K562 (cell line): ENCODE results near the gene TRIP11. TPM values are rescaled to one million over a fixed set of nuclear protein-coding genes. Genes with fewer than 3 reads are reported as not detected.
"Not testable (repeated sequence)": the region's sequence is repeated elsewhere in the genome, so short reads cannot be mapped to it uniquely, and the experiment has no call there.

Experiments
- ATAC-seq: fragments of 200-7000 bp; cut with Tn5 transposase; 3 replicates; pipeline ENCODE4 v1.9.1; 2020; ENCODE audit warnings: moderate library complexity
- BruUV-seq: library from RNA; stranded (reverse); fragments of 400-500 nt; replicated peaks from 2 replicates; lab custom pipeline; 2021; lab: Mats Ljungman, UMichigan
- CTCF ChIA-PET: fragments of 300-600 bp; formaldehyde crosslinking; extraction: SDS; loops from one replicate; lab custom pipeline; 2021; ENCODE audit warnings: low intra/inter-chr PET ratio; lab: Yijun Ruan, JAX
- POLR2A ChIA-PET: fragments of 300-600, 350-650 bp; sonication (Branson Sonifier 250); formaldehyde crosslinking; extraction: SDS; loops from one replicate; lab custom pipeline; 2021; ENCODE audit warnings: antibody characterized with exemption, inconsistent platforms; lab: Yijun Ruan, JAX
- DNase-seq, 4 experiments: peaks; one replicate each; pipeline versions ENCODE4 v3.0.0 to v3.0.0-alpha.2; 2011 to 2018; ENCODE audit warnings: low spot score in 3 of 4, mixed read lengths in 3 of 4; ENCODE audit errors: extremely low read depth in 1 of 4
- FAIRE-seq: peaks from 2 replicates; lab custom pipeline; 2011; peaks lifted over from hg19 to GRCh38; lab: Jason Lieb, UNC
- H2AFZ ChIP-seq: 2 replicates; pipeline ENCODE4 v1.6.0; 2011; ENCODE audit warnings: low read depth, low read length, control low read depth, inconsistent platforms
- H3K27ac ChIP-seq: fragments of 200-600 bp; 3 replicates; pipeline ENCODE4 v1.8.0; 2011; ENCODE audit warnings: low read depth, mild to moderate bottlenecking, control low read depth, inconsistent platforms, low read length, moderate library complexity, mixed read lengths; ENCODE audit errors: extremely low read depth
- H3K27me3 ChIP-seq, 2 experiments: fragments of 300-600 bp in 1 of 2; 2 replicates in 1 of 2; 3 replicates in 1 of 2; pipeline versions ENCODE4 v1.6.0 to v1.8.0; 2011; ENCODE audit warnings: inconsistent platforms in 2 of 2, low read length in 2 of 2, mild to moderate bottlenecking in 1 of 2, mixed read lengths in 1 of 2, moderate library complexity in 1 of 2; ENCODE audit not compliant: control insufficient read depth in 2 of 2, insufficient read depth in 2 of 2
- H3K36me3 ChIP-seq: fragments of 300-600 bp; 3 replicates; pipeline ENCODE4 v1.8.0; 2011; ENCODE audit warnings: mild to moderate bottlenecking, low read length, inconsistent platforms; ENCODE audit not compliant: control insufficient read depth, insufficient read depth
- H3K4me1 ChIP-seq, 2 experiments: fragments of 200-600 bp in 1 of 2; replicated peaks in 1 of 2; 2 replicates in 1 of 2; 3 replicates in 1 of 2; pipeline versions ENCODE4 v1.5.1 to v1.8.0; 2011; ENCODE audit warnings: inconsistent platforms in 2 of 2, low read length in 2 of 2, mild to moderate bottlenecking in 1 of 2, mixed read lengths in 1 of 2, moderate library complexity in 1 of 2; ENCODE audit not compliant: control insufficient read depth in 2 of 2, insufficient read depth in 2 of 2
- H3K4me2 ChIP-seq: 2 replicates; pipeline ENCODE4 v1.6.1; 2011; ENCODE audit warnings: low read length, control low read depth, inconsistent platforms, mixed read lengths; ENCODE audit not compliant: insufficient read depth
- H3K4me3 ChIP-seq: fragments of 200-600 bp; sonication (generic), shearing (Covaris generic); 2 replicates; pipeline ENCODE4 v1.5.1; 2016; ENCODE audit warnings: control low read depth, inconsistent platforms
- H3K79me2 ChIP-seq: fragments of 200-600 bp; 3 replicates; pipeline ENCODE4 v1.8.0; 2011; ENCODE audit warnings: low read length, inconsistent platforms; ENCODE audit not compliant: control insufficient read depth, insufficient read depth
- H3K9ac ChIP-seq, 2 experiments: 2 replicates each; pipeline versions ENCODE4 v1.6.0 to v1.6.1; 2011; ENCODE audit warnings: low read depth in 2 of 2, low read length in 2 of 2, control low read depth in 1 of 2, inconsistent platforms in 1 of 2, mild to moderate bottlenecking in 1 of 2, mixed read lengths in 1 of 2; ENCODE audit not compliant: insufficient read depth in 1 of 2
- H3K9me1 ChIP-seq: one replicate; pipeline ENCODE4 v1.6.0; 2011; ENCODE audit warnings: inconsistent platforms, mild to moderate bottlenecking, low read length, moderate library complexity; ENCODE audit not compliant: control insufficient read depth, insufficient read depth
- H3K9me3 ChIP-seq: replicated peaks from 2 replicates; pipeline ENCODE4 v1.5.1; 2011; ENCODE audit warnings: low read depth, low read length, inconsistent platforms; ENCODE audit not compliant: control insufficient read depth, insufficient read depth
- H4K20me1 ChIP-seq: replicated peaks from 2 replicates; pipeline ENCODE4 v1.6.1; 2011; ENCODE audit warnings: low read length, inconsistent platforms, mixed read lengths; ENCODE audit not compliant: control insufficient read depth, insufficient read depth
- CBX3 ChIP-seq, 2 experiments: IDR thresholded peaks; 1 replicate in 1 of 2; 2 replicates in 1 of 2; pipeline ENCODE4 v1.6.1; 2012; ENCODE audit warnings: inconsistent platforms in 2 of 2, low read length in 2 of 2, borderline replicate concordance in 1 of 2, control low read depth in 1 of 2
- CBX5 ChIP-seq: IDR thresholded peaks from 2 replicates; pipeline ENCODE4 v1.6.1; 2014; ENCODE audit warnings: low read depth, borderline replicate concordance
- EP300 ChIP-seq: IDR thresholded peaks from 2 replicates; pipeline ENCODE4 v1.6.1; 2012; ENCODE audit warnings: low read length, improper control_type of control experiment
- TRIM24 ChIP-seq, 2 experiments: fragments of 450-650 bp; IDR thresholded peaks; 2 replicates each; pipeline ENCODE4 v1.6.1; 2016
- TRIM28 ChIP-seq: fragments of 450-650 bp; IDR thresholded peaks from 2 replicates; pipeline ENCODE4 v1.6.1; 2017
- WGBS: fragments of 100-300 bp; shearing (Covaris generic); methylation state at CpG from one replicate; pipeline ENCODE4 v1.1.6; 2016; ENCODE audit warnings: low coverage, mixed read lengths; ENCODE audit not compliant: insufficient coverage; ENCODE audit errors: missing lambda C conversion rate; 5-methylcytosine and 5-hydroxymethylcytosine counted together
- in situ Hi-C: fragments of 300-500 bp; cut with MboI; formaldehyde crosslinking; loops from 4 replicates; pipeline ENCODE4 v1.15.0; 2018; ENCODE audit warnings: inconsistent platforms, mixed read lengths
- intact Hi-C: fragments of 100-400 bp; cut with micrococcal nuclease; formaldehyde crosslinking; loops from 2 replicates; pipeline ENCODE4 v1.14.2; 2022
- polyA plus RNA-seq, 8 experiments: library from polyadenylated mRNA; depleted of rRNA in 4 of 8; stranded (reverse) in 5 of 8; unstranded in 3 of 8; fragments of >200 nt; fragmentation: Nextera tagmentation in 2 of 8; fragmentation: Illumina TruSeq in 1 of 8; extraction: Ambion mirVana in 2 of 8; extraction: Trizol in 1 of 8; gene quantifications; 2 replicates each; pipeline versions ENCODE4 v1.2.1 to v1.2.3, GENCODE V29; 2011 to 2014; ENCODE audit warnings: inconsistent platforms in 1 of 8, missing spikeins in 1 of 8
- total RNA-seq, 7 experiments: library from RNA; depleted of rRNA in 6 of 7; stranded (reverse); fragments of >200 nt in 6 of 7; fragmentation: Illumina TruSeq in 2 of 7; extraction: Trizol in 2 of 7; gene quantifications; 2 replicates each; pipeline versions ENCODE4 v1.2.1 to v1.2.3, GENCODE V29; 2011 to 2021; ENCODE audit warnings: low replicate concordance in 1 of 7
- TF ChIP-seq, protein P1 (sequence below): fragments of 450-650 bp; IDR thresholded peaks from 2 replicates; pipeline ENCODE4 v1.6.1; 2018; ENCODE audit warnings: mild to moderate bottlenecking, low read depth; ENCODE audit not compliant: partially characterized antibody

TRIP11 gene
- total and polyA plus RNA-seq, 9 of the 15 experiments (the other 6 are each of a cell fraction or from before 2014, with no cell fraction given) = 4.0 to 20.0 (median 10.9) TPM

GRCh38 chr14:92045904-92046303 lies 6.0 kb upstream of the TRIP11 start:
- FAIRE-seq, CTCF ChIA-PET: not testable (repeated sequence)
- POLR2A ChIA-PET = interaction anchor here (0.8 kb wide), 1 partner anchor 8 kb away, joined by 3 read pairs; no protein-coding TSS in a partner anchor

GRCh38 chr14:92041766-92042165 lies 1.9 kb upstream of the TRIP11 start:
- H3K27ac ChIP-seq, H3K9me1 ChIP-seq, BruUV-seq, H3K9ac ChIP-seq, ATAC-seq, H3K36me3 ChIP-seq, in situ Hi-C loops, H3K4me3 ChIP-seq, H3K4me1 ChIP-seq, H3K4me2 ChIP-seq, CTCF ChIA-PET, intact Hi-C loops, POLR2A ChIA-PET, H3K27me3 ChIP-seq, H3K9me3 ChIP-seq, FAIRE-seq, DNase-seq, H4K20me1 ChIP-seq, H2AFZ ChIP-seq: not testable (repeated sequence)
- 50% methylated on average over 2 of the region's 2 CpGs for WGBS
- H3K79me2 ChIP-seq = peaks cover 41% of the 10 kb centered on the region

More at GRCh38 chr14:92045904-92046303, 6.0 kb upstream of the TRIP11 start:
- DNase-seq = peak in 1 of 4 experiments; percentile 15
- H3K4me1 ChIP-seq, H4K20me1 ChIP-seq, H3K4me2 ChIP-seq, H3K9me3 ChIP-seq, H3K9ac ChIP-seq, H3K27me3 ChIP-seq, H3K4me3 ChIP-seq, intact Hi-C loops, H3K27ac ChIP-seq, H3K9me1 ChIP-seq, ATAC-seq, BruUV-seq, in situ Hi-C loops, H3K79me2 ChIP-seq, H2AFZ ChIP-seq: not testable (repeated sequence)
- 8% methylated on average over 5 of the region's 7 CpGs for WGBS
- TF ChIP-seq CBX3 (IDR thresholded peaks at IDR 0.05; ENCODE audit: borderline replicate concordance in 1 of 2, low read length in 2 of 2) (peak in 1 of 2 experiments; percentile 74; a peak in 1 of 3 replicates), TRIM28 (peak; percentile 77; the same call in 1 of the 2 replicates), EP300 (peak; percentile 20; the same call in 1 of the 2 replicates), CBX5 (peak; percentile 92), TRIM24 (IDR thresholded peaks at IDR 0.05) (peak in 1 of 2 experiments; percentile 23; a peak in 1 of 4 replicates)
- TF ChIP-seq, protein P1, sequence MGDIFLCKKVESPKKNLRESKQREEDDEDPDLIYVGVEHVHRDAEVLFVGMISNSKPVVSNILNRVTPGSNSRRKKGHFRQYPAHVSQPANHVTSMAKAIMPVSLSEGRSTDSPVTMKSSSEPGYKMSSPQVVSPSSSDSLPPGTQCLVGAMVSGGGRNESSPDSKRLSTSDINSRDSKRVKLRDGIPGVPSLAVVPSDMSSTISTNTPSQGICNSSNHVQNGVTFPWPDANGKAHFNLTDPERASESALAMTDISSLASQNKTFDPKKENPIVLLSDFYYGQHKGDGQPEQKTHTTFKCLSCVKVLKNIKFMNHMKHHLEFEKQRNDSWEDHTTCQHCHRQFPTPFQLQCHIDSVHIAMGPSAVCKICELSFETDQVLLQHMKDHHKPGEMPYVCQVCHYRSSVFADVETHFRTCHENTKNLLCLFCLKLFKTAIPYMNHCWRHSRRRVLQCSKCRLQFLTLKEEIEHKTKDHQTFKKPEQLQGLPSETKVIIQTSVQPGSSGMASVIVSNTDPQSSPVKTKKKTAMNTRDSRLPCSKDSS = peak; percentile 38
- TF ChIP-seq, all 486 proteins: peak for 6; not testable (repeated sequence) for 480
- H3K36me3 ChIP-seq = not testable (repeated sequence)
